ENCODE results near the gene LARP4.
A peak's percentile ranks its signal among the peaks of the same experiment; 100 is the strongest.

The LARP4 gene

DNA sequence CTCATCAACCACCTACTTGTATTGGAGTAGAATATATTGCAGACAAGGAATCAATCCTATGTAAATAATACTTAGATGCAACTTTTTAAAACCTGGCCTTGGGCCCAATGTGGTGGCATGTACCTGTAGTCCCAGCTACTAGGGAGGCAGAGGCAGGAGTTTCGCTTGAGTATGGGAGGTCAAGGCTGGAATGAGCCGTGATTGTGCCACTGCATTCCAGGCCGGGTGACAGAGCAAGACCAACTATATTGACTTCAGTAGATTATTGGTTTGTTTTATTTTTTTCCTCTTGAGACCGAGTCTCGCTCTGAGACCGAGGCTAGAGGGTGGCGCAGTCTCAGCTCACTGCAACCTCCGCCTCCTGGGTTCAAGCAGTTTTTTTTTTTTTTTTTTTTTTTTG lies 3.6 kb downstream of the LARP4 start:
- Histone ChIP-seq H3K27me3 (ENCODE audit: insufficient read depth, low read length, poor library complexity) (no peaks in the 10 kb centered on the region), H3K27ac (ENCODE audit: low read length) (no peak overlapping the region), H3K4me3 (ENCODE audit: low read depth in 1 of 2, low read length in 2 of 2) (no peak overlapping the region), H3K9me3 (ENCODE audit: insufficient read depth, low read length, severe bottlenecking) (no peaks in the 10 kb centered on the region), H3K9ac (ENCODE audit: low read depth, low read length) (no peak overlapping the region), H2AFZ (ENCODE audit: low read depth, low read length) (no peak overlapping the region), H3K36me3 (ENCODE audit: insufficient read depth, low read length) (peaks cover 5% of the 10 kb centered on the region; the same call in 1 of the 2 replicates), H4K20me1 (ENCODE audit: insufficient read depth, low read length) (peaks cover 51% of the 10 kb centered on the region), H3K4me2 (ENCODE audit: insufficient read depth, low read length) (peak overlapping the region; percentile 37; the same call in 1 of the 2 replicates), H3K79me2 (ENCODE audit: insufficient read depth, low read length) (peaks cover 86% of the 10 kb centered on the region), H3K4me1 (ENCODE audit: insufficient read depth, low read length) (peaks cover 31% of the 10 kb centered on the region)
- DNase-seq: no peak
- TF ChIP-seq EZH2 (IDR thresholded peaks at IDR 0.05; ENCODE audit: borderline replicate concordance, low read depth, low read length, severe bottlenecking) (no peak), CTCF (IDR thresholded peaks at IDR 0.05; ENCODE audit: borderline replicate concordance, extremely low read depth, low read length, poor library complexity, severe bottlenecking) (no peak)
- no peak for ATAC-seq (ENCODE audit: insufficient read depth, low read depth)

- H3K27me3 ChIP-seq (ENCODE audit: insufficient read depth, low read length, poor library complexity): no peaks in the 10 kb centered on the region
- no peak overlapping the region for H2AFZ ChIP-seq (ENCODE audit: low read depth, low read length)
- H3K4me2 ChIP-seq (ENCODE audit: insufficient read depth, low read length): no peak overlapping the region
- H3K9me3 ChIP-seq (ENCODE audit: insufficient read depth, low read length, severe bottlenecking): no peaks in the 10 kb centered on the region
- peaks cover 10% of the 10 kb centered on the region for H3K36me3 ChIP-seq (ENCODE audit: insufficient read depth, low read length)
- DNase-seq: no peak
- H3K27ac ChIP-seq (ENCODE audit: low read length): no peak overlapping the region
- TF ChIP-seq EZH2 (IDR thresholded peaks at IDR 0.05; ENCODE audit: borderline replicate concordance, low read depth, low read length, severe bottlenecking): no peak
- TF ChIP-seq CTCF (IDR thresholded peaks at IDR 0.05; ENCODE audit: borderline replicate concordance, extremely low read depth, low read length, poor library complexity, severe bottlenecking): no peak
- peaks cover 100% of the 10 kb centered on the region for H3K79me2 ChIP-seq (ENCODE audit: insufficient read depth, low read length)
- H3K9ac ChIP-seq (ENCODE audit: low read depth, low read length): no peak overlapping the region
- H4K20me1 ChIP-seq (ENCODE audit: insufficient read depth, low read length): peaks cover 63% of the 10 kb centered on the region
- no peak overlapping the region for H3K4me3 ChIP-seq (ENCODE audit: low read depth in 1 of 2, low read length in 2 of 2)
- no peak for ATAC-seq (ENCODE audit: insufficient read depth, low read depth)
- no peaks in the 10 kb centered on the region for H3K4me1 ChIP-seq (ENCODE audit: insufficient read depth, low read length)
Observed at GRCh38 chr12:50411051-50411660, 10.5 kb downstream of the LARP4 start.

DNA sequence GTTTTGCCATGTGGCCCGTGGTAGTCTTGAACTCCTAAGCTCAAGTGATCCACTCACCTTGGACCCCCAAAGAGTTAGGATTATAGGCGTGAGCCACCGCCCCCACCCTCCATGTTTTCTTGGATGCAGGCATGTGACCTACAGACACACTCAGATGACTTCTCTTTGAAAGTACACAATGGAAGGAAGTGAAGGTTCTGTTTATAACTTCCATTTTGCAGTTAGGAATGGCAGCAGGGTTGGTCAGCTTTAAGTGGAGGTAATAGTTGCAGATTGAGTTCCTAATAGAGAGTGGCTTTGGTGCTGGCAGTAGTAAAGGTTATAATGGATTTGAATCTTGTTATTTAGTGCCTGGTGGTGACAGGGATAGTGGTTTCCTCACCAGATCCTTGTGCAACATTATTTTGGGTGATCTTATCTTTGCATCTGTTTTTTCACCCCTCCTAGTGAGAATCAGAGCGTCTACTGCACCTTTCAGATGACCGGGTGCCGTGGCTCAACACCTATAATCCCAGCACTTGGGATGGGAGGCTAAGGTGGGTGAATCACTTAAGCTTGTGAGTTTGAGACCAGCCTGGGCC lies 15.3 kb downstream of the LARP4 start:
- Histone ChIP-seq H3K27me3 (ENCODE audit: insufficient read depth, low read length, poor library complexity) (no peaks in the 10 kb centered on the region), H4K20me1 (ENCODE audit: insufficient read depth, low read length) (peaks cover 58% of the 10 kb centered on the region; the same call in 1 of the 2 replicates), H3K36me3 (ENCODE audit: insufficient read depth, low read length) (peaks cover 20% of the 10 kb centered on the region), H3K9ac (ENCODE audit: low read depth, low read length) (no peak overlapping the region), H2AFZ (ENCODE audit: low read depth, low read length) (no peak overlapping the region), H3K9me3 (ENCODE audit: insufficient read depth, low read length, severe bottlenecking) (no peaks in the 10 kb centered on the region), H3K4me3 (ENCODE audit: low read depth in 1 of 2, low read length in 2 of 2) (no peak overlapping the region), H3K79me2 (ENCODE audit: insufficient read depth, low read length) (peaks cover 98% of the 10 kb centered on the region), H3K27ac (ENCODE audit: low read length) (no peak overlapping the region), H3K4me2 (ENCODE audit: insufficient read depth, low read length) (no peak overlapping the region), H3K4me1 (ENCODE audit: insufficient read depth, low read length) (no peaks in the 10 kb centered on the region)
- no peak for TF ChIP-seq CTCF (IDR thresholded peaks at IDR 0.05; ENCODE audit: borderline replicate concordance, extremely low read depth, low read length, poor library complexity, severe bottlenecking)
- no peak for TF ChIP-seq EZH2 (IDR thresholded peaks at IDR 0.05; ENCODE audit: borderline replicate concordance, low read depth, low read length, severe bottlenecking)
- ATAC-seq (ENCODE audit: insufficient read depth, low read depth) (no peak), DNase-seq (no peak)

Data from DND-41 (cell line).